HEK293 (cell line): ENCODE data around the gene NPAS2.

Experiments used
- CTCF ChIA-PET: fragments of 350-600 bp; formaldehyde crosslinking; extraction: SDS; loops from one replicate; lab custom pipeline; 2021; ENCODE audit warnings: antibody characterized with exemption; lab: Yijun Ruan, JAX
- POLR2A ChIA-PET: fragments of 300-600 bp; formaldehyde crosslinking; extraction: SDS; loops from one replicate; lab custom pipeline; 2020; ENCODE audit warnings: antibody characterized with exemption, inconsistent platforms; lab: Yijun Ruan, JAX
- H3K27ac ChIP-seq: fragments of 200-500 bp; sonication (Bioruptor generic); 2 replicates; pipeline ENCODE4 v1.5.1; 2014; ENCODE audit warnings: low read depth, low read length, control low read depth, inconsistent platforms; ENCODE audit errors: extremely low read depth
- H3K36me3 ChIP-seq, 2 experiments: fragments of 200-500 bp in 1 of 2; sonication (Bioruptor generic) in 1 of 2; 1 replicate in 1 of 2; 2 replicates in 1 of 2; pipeline ENCODE4 v1.5.1; 2014 to 2017; ENCODE audit warnings: inconsistent platforms in 2 of 2, low read length in 2 of 2; ENCODE audit not compliant: control insufficient read depth in 2 of 2, insufficient read depth in 1 of 2
- H3K4me1 ChIP-seq: fragments of 200-500 bp; sonication (Bioruptor generic); 2 replicates; pipeline ENCODE4 v1.5.1; 2014; ENCODE audit warnings: mild to moderate bottlenecking, low read length, inconsistent platforms; ENCODE audit not compliant: control insufficient read depth, insufficient read depth
- H3K4me3 ChIP-seq: 2 replicates; pipeline ENCODE4 v1.5.1; 2011; ENCODE audit warnings: low read depth, mild to moderate bottlenecking, control low read depth, low read length, moderate library complexity
- H3K9me3 ChIP-seq: fragments of 200-500 bp; sonication (Bioruptor generic); 2 replicates; pipeline ENCODE4 v1.5.1; 2014; ENCODE audit warnings: low read depth, low read length, inconsistent platforms; ENCODE audit not compliant: control insufficient read depth, insufficient read depth
- HIC1 ChIP-seq: fragments of 450-650 bp; formaldehyde crosslinking; IDR thresholded peaks from 2 replicates; pipeline ENCODE4 v1.5.1; 2016; ENCODE audit warnings: missing biosample characterization, missing genetic modification characterization
- IKZF3 ChIP-seq: fragments of 450-650 bp; IDR thresholded peaks from 2 replicates; pipeline ENCODE4 v1.5.0; 2018; ENCODE audit warnings: missing biosample characterization, mild to moderate bottlenecking, missing genetic modification characterization, moderate library complexity
- KLF10 ChIP-seq: fragments of 450-650 bp; IDR thresholded peaks from 2 replicates; pipeline ENCODE4 v1.5.1; 2018; ENCODE audit warnings: missing biosample characterization, mild to moderate bottlenecking, missing genetic modification characterization
- ZBTB1 ChIP-seq: fragments of 450-650 bp; formaldehyde crosslinking; IDR thresholded peaks from 2 replicates; pipeline ENCODE4 v1.5.1; 2016; ENCODE audit warnings: missing biosample characterization, missing genetic modification characterization
- ZBTB48 ChIP-seq: fragments of 450-650 bp; formaldehyde crosslinking; IDR thresholded peaks from 2 replicates; pipeline ENCODE4 v1.5.1; 2016; ENCODE audit warnings: missing biosample characterization, missing genetic modification characterization
- ZBTB6 ChIP-seq: fragments of 450-650 bp; formaldehyde crosslinking; IDR thresholded peaks from 2 replicates; pipeline ENCODE4 v1.5.1; 2017; ENCODE audit warnings: missing biosample characterization, missing genetic modification characterization
- ZBTB7A ChIP-seq: fragments of 450-650 bp; formaldehyde crosslinking; IDR thresholded peaks from 2 replicates; pipeline ENCODE4 v1.5.1; 2016; ENCODE audit warnings: low read depth, missing biosample characterization, missing genetic modification characterization
- ZFHX2 ChIP-seq: fragments of 450-650 bp; formaldehyde crosslinking; conservative IDR thresholded peaks from 2 replicates; pipeline ENCODE4 v1.5.1; 2016; ENCODE audit warnings: missing biosample characterization, missing genetic modification characterization
- ZNF121 ChIP-seq: fragments of 450-650 bp; formaldehyde crosslinking; IDR thresholded peaks from 2 replicates; pipeline ENCODE4 v1.5.1; 2016; ENCODE audit warnings: missing biosample characterization, missing genetic modification characterization
- ZNF169 ChIP-seq: fragments of 450-650 bp; formaldehyde crosslinking; IDR thresholded peaks from 2 replicates; pipeline ENCODE4 v1.5.1; 2016; ENCODE audit warnings: missing biosample characterization, missing genetic modification characterization
- ZNF174 ChIP-seq: fragments of 450-650 bp; formaldehyde crosslinking; IDR thresholded peaks from 2 replicates; pipeline ENCODE4 v1.5.0; 2017; ENCODE audit warnings: missing biosample characterization, mild to moderate bottlenecking, missing genetic modification characterization
- ZNF184 ChIP-seq: fragments of 450-650 bp; IDR thresholded peaks from 2 replicates; pipeline ENCODE4 v1.5.1; 2018; ENCODE audit warnings: missing biosample characterization, mild to moderate bottlenecking, missing genetic modification characterization
- ZNF239 ChIP-seq: fragments of 450-650 bp; formaldehyde crosslinking; IDR thresholded peaks from 2 replicates; pipeline ENCODE4 v1.5.1; 2016; ENCODE audit warnings: missing biosample characterization, missing genetic modification characterization
- ZNF26 ChIP-seq: fragments of 450-650 bp; formaldehyde crosslinking; IDR thresholded peaks from 2 replicates; pipeline ENCODE4 v1.5.1; 2016; ENCODE audit warnings: missing biosample characterization, missing genetic modification characterization
- ZNF324 ChIP-seq: fragments of 450-650 bp; formaldehyde crosslinking; IDR thresholded peaks from 2 replicates; pipeline ENCODE4 v1.5.1; 2016; ENCODE audit warnings: missing biosample characterization, missing genetic modification characterization
- ZNF335 ChIP-seq: fragments of 450-650 bp; formaldehyde crosslinking; conservative IDR thresholded peaks from 2 replicates; pipeline ENCODE4 v1.5.1; 2016; ENCODE audit warnings: missing biosample characterization, missing genetic modification characterization
- ZNF416 ChIP-seq: fragments of 450-650 bp; formaldehyde crosslinking; IDR thresholded peaks from 2 replicates; pipeline ENCODE4 v1.5.1; 2016; ENCODE audit warnings: missing biosample characterization, missing genetic modification characterization
- ZNF571 ChIP-seq: fragments of 450-650 bp; formaldehyde crosslinking; IDR thresholded peaks from 2 replicates; pipeline ENCODE4 v1.5.0; 2017; ENCODE audit warnings: missing biosample characterization, missing genetic modification characterization
- ZNF660 ChIP-seq: fragments of 450-650 bp; IDR thresholded peaks from 2 replicates; pipeline ENCODE4 v1.5.1; 2018; ENCODE audit warnings: missing biosample characterization, mild to moderate bottlenecking, missing genetic modification characterization
- ZNF670 ChIP-seq: fragments of 450-650 bp; formaldehyde crosslinking; IDR thresholded peaks from 2 replicates; pipeline ENCODE4 v1.5.1; 2016; ENCODE audit warnings: missing biosample characterization, missing genetic modification characterization, low read depth
- ZNF76 ChIP-seq: fragments of 450-650 bp; formaldehyde crosslinking; IDR thresholded peaks from 2 replicates; pipeline ENCODE4; 2016; ENCODE audit warnings: low read depth, missing biosample characterization, missing genetic modification characterization, borderline replicate concordance
- ZNF785 ChIP-seq: fragments of 450-650 bp; formaldehyde crosslinking; IDR thresholded peaks from 2 replicates; pipeline ENCODE4 v1.5.1; 2016; ENCODE audit warnings: missing biosample characterization, missing genetic modification characterization
- TF ChIP-seq, protein P1 (sequence below): fragments of 450-650 bp; formaldehyde crosslinking; IDR thresholded peaks from 2 replicates; pipeline ENCODE4 v1.5.1; 2016; ENCODE audit warnings: missing biosample characterization, missing genetic modification characterization, low read depth
- TF ChIP-seq, protein P2 (sequence below): fragments of 450-650 bp; formaldehyde crosslinking; IDR thresholded peaks from 2 replicates; pipeline ENCODE4 v1.5.1; 2017; ENCODE audit warnings: missing biosample characterization, missing genetic modification characterization
- TF ChIP-seq, protein P3 (sequence below): fragments of 450-650 bp; formaldehyde crosslinking; IDR thresholded peaks from 2 replicates; pipeline ENCODE4 v1.5.1; 2017; ENCODE audit warnings: missing biosample characterization, missing genetic modification characterization
- TF ChIP-seq, protein P4 (sequence below): fragments of 450-650 bp; formaldehyde crosslinking; IDR thresholded peaks from 2 replicates; pipeline ENCODE4 v1.5.1; 2016; ENCODE audit warnings: missing biosample characterization, missing genetic modification characterization

Gene NPAS2

GRCh38 chr2:100884145-100884621 is 64.2 kb downstream of the NPAS2 start:
- Histone ChIP-seq H3K36me3 (no peaks in the 10 kb centered on the region), H3K4me1 (peaks cover 8% of the 10 kb centered on the region), H3K27ac (no peak overlapping the region), H3K4me3 (no peak overlapping the region), H3K9me3 (no peaks in the 10 kb centered on the region)
- TF ChIP-seq ZNF785 (tag by site-specific recombination) (no peak), ZNF571 (tag by site-specific recombination) (no peak), ZNF121 (tag by site-specific recombination) (no peak), ZNF26 (tag by site-specific recombination) (no peak), ZNF184 (no peak), ZBTB48 (no peak), ZBTB1 (no peak), IKZF3 (tag by site-specific recombination) (no peak), ZNF335 (tag by site-specific recombination) (no peak), ZNF660 (tag by site-specific recombination) (no peak), ZNF169 (tag by site-specific recombination) (no peak), KLF10 (tag by site-specific recombination) (no peak), HIC1 (tag by site-specific recombination) (no peak)
- TF ChIP-seq, protein P1, sequence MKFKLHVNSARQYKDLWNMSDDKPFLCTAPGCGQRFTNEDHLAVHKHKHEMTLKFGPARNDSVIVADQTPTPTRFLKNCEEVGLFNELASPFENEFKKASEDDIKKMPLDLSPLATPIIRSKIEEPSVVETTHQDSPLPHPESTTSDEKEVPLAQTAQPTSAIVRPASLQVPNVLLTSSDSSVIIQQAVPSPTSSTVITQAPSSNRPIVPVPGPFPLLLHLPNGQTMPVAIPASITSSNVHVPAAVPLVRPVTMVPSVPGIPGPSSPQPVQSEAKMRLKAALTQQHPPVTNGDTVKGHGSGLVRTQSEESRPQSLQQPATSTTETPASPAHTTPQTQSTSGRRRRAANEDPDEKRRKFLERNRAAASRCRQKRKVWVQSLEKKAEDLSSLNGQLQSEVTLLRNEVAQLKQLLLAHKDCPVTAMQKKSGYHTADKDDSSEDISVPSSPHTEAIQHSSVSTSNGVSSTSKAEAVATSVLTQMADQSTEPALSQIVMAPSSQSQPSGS = no peak
- TF ChIP-seq, protein P2, sequence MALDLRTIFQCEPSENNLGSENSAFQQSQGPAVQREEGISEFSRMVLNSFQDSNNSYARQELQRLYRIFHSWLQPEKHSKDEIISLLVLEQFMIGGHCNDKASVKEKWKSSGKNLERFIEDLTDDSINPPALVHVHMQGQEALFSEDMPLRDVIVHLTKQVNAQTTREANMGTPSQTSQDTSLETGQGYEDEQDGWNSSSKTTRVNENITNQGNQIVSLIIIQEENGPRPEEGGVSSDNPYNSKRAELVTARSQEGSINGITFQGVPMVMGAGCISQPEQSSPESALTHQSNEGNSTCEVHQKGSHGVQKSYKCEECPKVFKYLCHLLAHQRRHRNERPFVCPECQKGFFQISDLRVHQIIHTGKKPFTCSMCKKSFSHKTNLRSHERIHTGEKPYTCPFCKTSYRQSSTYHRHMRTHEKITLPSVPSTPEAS = no peak
- CTCF ChIA-PET = interaction anchor here (0.6 to 0.7 kb wide), 2 partner anchors 115 to 696 kb away, joined by 3 to 4 read pairs; no protein-coding TSS in a partner anchor
- POLR2A ChIA-PET = no interaction called here

GRCh38 chr2:100886085-100886484 is 66.1 kb downstream of the NPAS2 start:
- Histone ChIP-seq H3K4me1 (peaks cover 8% of the 10 kb centered on the region), H3K4me3 (no peak overlapping the region), H3K27ac (no peak overlapping the region), H3K36me3 (no peaks in the 10 kb centered on the region), H3K9me3 (no peaks in the 10 kb centered on the region)
- ChIA-PET CTCF (interaction anchor here (0.6 to 0.8 kb wide), 2 partner anchors 68 to 332 kb away, joined by 3 read pairs; no protein-coding TSS in a partner anchor), POLR2A (interaction anchor here (1.4 kb wide), 1 partner anchor 116 kb away, joined by 3 read pairs; the partner anchor contains the start of gene RPL31)
- TF ChIP-seq, protein P3, sequence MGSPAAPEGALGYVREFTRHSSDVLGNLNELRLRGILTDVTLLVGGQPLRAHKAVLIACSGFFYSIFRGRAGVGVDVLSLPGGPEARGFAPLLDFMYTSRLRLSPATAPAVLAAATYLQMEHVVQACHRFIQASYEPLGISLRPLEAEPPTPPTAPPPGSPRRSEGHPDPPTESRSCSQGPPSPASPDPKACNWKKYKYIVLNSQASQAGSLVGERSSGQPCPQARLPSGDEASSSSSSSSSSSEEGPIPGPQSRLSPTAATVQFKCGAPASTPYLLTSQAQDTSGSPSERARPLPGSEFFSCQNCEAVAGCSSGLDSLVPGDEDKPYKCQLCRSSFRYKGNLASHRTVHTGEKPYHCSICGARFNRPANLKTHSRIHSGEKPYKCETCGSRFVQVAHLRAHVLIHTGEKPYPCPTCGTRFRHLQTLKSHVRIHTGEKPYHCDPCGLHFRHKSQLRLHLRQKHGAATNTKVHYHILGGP (tag by site-specific recombination) = no peak
- TF ChIP-seq ZNF670 (tag by site-specific recombination) (no peak), ZNF76 (no peak), ZBTB6 (no peak), ZNF324 (tag by site-specific recombination) (no peak), ZNF174 (tag by site-specific recombination) (no peak), ZNF239 (tag by site-specific recombination) (no peak), ZFHX2 (tag by site-specific recombination) (no peak), ZNF416 (no peak), ZBTB7A (no peak)
- TF ChIP-seq, protein P4, sequence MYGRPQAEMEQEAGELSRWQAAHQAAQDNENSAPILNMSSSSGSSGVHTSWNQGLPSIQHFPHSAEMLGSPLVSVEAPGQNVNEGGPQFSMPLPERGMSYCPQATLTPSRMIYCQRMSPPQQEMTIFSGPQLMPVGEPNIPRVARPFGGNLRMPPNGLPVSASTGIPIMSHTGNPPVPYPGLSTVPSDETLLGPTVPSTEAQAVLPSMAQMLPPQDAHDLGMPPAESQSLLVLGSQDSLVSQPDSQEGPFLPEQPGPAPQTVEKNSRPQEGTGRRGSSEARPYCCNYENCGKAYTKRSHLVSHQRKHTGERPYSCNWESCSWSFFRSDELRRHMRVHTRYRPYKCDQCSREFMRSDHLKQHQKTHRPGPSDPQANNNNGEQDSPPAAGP (tag by site-specific recombination) = no peak
